NCI-H1417 treated with DMSO at 0.1 percent for 48 hours (cell line): Measurements from ENCODE around the gene REN.

ENCODE experiments used
- DNase-seq: peaks from one replicate; lab custom pipeline; 2025; lab: John Stamatoyannopoulos, UW

The REN gene

DNA sequence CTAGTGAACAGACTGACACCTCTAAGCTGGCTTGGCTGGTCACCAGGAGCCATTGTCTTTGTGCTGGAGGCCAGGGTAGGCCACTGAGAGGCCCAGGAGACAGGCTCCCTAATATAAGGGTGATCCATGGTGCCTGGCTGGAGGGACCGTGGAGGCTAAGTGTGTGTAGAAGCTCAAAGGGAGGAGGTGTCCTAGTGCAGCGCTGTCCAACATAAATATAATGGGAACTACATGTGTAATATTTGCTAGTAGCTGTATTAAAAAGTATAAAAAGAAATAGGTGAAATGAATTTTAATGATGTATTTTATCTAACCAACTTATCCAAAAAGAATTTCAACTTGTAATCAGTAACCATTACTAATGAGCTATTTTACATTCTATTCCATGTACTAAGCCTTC lies 58.2 kb downstream of the REN start:
- no peak for DNase-seq

DNA sequence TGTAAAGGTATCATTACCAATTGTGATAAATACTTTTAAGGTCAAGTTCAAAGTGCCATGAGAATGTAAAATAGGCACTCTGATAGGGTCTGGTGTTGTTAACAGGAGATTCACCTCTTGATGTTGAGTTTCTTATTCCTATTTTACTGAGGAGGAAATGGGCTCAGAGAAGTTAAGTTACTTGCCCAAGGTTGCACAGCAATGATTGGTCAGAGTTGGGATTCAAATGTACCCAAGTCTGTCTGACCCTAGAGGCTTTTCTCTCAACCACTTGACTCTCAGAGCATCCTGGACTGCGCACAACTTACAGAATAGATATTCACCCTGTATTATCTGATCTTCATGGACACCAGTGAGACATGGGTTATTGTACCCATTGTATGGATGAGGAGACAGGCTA lies 59.3 kb downstream of the REN start:
- no peak for DNase-seq

DNA sequence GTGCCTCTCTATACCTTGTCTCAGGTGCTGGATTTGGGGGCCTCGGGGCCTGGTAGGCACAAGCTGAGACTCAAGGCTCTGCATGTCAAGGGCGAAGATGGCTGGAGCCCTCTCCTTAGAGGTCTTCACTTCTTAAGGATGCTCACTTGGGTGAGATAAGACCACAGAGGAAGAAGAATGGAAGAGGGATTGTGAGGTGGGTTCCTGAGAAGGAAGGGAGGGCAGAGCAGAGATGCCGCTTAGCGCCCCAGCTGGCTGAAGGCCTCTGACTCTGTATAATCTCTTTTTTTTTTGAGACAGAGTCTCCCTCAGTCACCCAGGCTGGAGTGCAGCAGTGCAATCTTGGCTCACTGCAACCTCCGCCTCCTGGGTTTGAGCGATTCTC lies 61.0 kb downstream of the REN start:
- no peak for DNase-seq
